ENCODE data around the gene OSBPL7.
A peak's percentile ranks its signal among the peaks of the same experiment; 100 is the strongest.

OSBPL7 gene

DNA sequence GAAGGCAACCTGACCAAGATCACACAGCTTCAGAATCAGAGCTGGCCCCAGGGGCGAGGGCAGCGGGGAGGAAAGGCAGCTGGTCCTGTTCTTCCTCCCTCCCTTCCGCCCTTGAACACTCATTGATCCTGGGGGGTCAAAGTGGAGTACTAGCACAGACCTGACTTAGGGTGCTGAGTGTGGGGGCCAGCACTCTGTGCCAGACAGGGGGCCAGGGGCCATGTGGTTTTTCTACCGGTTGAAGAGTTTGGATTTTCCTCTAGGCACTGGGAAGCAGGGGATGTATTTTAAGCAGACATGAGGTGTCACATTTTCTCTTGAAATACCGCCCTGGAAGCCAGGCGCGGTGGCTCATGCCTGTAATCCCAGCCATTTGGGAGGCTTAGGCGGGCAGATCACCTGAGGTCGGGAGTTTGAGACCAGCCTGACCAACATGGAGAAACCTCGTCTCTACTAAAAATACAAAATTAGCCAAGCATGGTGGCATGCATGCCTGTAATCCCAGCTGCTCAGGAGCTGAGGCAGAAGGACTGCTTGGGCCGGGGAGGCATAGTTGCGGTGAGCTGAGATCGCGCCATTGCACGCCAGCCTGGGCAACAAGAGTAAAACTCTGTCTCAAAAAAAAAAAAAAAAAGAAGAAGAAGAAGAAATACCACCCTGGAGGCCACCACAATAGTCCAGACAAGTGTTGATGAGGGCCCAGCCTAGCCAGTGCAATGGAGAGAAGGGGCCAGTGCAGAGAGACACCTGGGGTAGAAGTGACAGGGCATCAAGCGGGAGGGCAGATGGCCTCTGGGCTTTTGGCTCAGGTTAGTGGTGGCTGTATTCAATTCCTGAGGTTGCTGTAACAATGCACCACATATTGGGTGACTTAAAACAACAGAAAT, 15.3 kb downstream of the OSBPL7 start:
- TF ChIP-seq JUND (IDR thresholded peaks at IDR 0.05; ENCODE audit: low read depth): no peak
- in situ Hi-C loops (cut with HindIII; ENCODE audit: low pct_unique_long_range_greater_than_20kb, low sequenced_read_pairs): no loop called here
- DNase-seq (ENCODE audit: low read depth in 1 of 2, low spot score in 1 of 2): no peak

DNA sequence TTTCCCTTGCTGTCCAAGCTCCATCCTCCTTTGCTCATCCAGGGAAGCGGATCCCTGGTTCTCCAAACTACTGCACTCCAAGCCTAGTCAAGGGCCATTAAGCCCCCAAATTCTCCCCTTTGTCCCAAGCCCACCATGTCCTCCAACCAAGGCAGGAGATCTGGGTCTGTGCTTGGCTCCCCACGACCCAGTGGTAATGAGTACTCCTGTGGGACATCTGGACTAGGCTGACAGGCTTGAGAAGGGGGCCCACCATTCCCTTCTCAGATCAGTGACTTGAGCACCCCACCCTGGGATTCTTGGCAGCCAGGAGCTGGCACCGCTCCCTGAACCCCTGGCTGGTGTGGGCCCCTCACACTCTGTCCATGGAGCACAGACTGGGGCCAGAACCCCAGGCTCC, 17.1 kb downstream of the OSBPL7 start:
- DNase-seq (ENCODE audit: low read depth in 1 of 2, low spot score in 1 of 2): no peak
- TF ChIP-seq JUND (IDR thresholded peaks at IDR 0.05; ENCODE audit: low read depth): no peak
- in situ Hi-C loops (cut with HindIII; ENCODE audit: low pct_unique_long_range_greater_than_20kb, low sequenced_read_pairs): no loop called here

DNA sequence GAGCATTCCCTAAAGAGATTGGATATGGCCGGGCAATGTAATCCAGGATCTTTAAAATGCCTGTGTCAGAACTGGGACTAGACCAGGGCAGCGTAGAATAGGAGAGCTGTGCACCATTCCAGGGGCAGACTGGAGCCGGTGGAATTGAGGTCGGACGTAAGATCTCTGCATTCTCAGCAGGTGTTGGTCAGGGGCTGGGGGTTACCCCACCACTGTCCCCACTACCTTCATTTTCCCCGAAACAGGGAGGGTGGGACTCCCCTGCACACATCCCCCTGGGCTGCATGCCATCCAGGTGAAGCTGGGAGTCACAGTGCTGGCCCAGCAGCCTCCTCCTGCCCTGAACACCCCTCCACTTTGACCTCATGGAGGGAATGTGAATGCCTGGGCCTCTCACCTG, 17.8 kb downstream of the OSBPL7 start:
- no peak for DNase-seq (ENCODE audit: low read depth in 1 of 2, low spot score in 1 of 2)
- in situ Hi-C loops (cut with HindIII; ENCODE audit: low pct_unique_long_range_greater_than_20kb, low sequenced_read_pairs): no loop called here
- no peak for TF ChIP-seq JUND (IDR thresholded peaks at IDR 0.05; ENCODE audit: low read depth)

DNA sequence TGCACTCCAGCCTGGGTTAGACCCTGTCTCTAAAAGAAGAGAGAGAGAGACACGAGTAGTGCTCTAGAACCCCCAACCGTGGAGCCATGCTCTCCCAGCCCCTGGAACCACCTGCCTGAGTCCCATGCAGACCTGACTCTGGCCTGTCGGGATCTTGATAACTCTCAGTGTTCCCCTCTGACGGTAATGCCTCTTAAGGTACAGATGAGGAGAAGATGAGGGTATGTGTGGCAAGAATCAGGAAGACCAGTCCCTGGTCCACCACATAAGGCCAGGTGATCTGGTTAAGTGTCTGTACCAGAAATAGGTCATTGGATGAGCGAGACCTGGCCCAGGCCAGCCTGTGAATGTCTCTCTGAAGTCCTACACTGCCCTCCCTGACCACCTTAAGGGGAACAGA, 18.4 kb downstream of the OSBPL7 start:
- DNase-seq (ENCODE audit: low read depth in 1 of 2, low spot score in 1 of 2): no peak
- in situ Hi-C loops (cut with HindIII; ENCODE audit: low pct_unique_long_range_greater_than_20kb, low sequenced_read_pairs): no loop called here

DNA sequence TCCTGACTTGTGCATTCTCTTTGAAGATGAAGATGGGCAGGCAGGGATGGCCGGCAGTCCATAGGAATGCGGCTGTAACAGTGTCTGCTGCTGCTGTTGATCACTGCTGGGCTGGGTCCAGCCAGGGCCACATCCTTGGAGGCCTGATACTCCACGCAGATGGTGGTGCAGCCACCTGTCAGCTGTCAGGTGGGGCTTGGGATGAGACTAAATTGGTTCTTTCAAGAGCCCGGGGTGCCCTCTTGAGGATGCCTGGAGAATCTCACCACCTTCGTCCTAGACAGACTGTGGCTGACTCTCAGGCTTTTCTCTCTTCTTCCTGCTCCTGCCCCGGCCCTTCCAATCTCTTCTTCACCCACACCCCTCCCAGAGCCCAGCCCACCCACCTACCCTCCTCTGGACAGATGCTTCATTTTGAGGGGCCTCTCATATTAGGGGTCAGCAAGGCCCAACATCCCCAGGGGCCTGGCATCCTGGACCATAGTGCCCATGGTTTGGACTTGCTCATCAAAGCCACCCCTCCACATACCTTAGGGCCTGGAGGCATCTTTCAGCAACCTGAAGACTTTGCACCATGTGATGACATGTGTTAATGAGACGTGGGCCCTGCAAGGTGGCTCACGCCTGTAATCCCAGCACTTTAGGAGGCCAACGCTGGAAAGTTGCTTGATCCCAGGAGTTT, 19.1 kb downstream of the OSBPL7 start:
- no peak for TF ChIP-seq JUND (IDR thresholded peaks at IDR 0.05; ENCODE audit: low read depth)
- peak; percentile 83 to 92 for DNase-seq (ENCODE audit: low read depth in 1 of 2, low spot score in 1 of 2)
- in situ Hi-C loops (cut with HindIII; ENCODE audit: low pct_unique_long_range_greater_than_20kb, low sequenced_read_pairs): no loop called here

More for the DNA sequence above, 18.4 kb downstream of the OSBPL7 start:
- no peak for TF ChIP-seq JUND (IDR thresholded peaks at IDR 0.05; ENCODE audit: low read depth)

DNA sequence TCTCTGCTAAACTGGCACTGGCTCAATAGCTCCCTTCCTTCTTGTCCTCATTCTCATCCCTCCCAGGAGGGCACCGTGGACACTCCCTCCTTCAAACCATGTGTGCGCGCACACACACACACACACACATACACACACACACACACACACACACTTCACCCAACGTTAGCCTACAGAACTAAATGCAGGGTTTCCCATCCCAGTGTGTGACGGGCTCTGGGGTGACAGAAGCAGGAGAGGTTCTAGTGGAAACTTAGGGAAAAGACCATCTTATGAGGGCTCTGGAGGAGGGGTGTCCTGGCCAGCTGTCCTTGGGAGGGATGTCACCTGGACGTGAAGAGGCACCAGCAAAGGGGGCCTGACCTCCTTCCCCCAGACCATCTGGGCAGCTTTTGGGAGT, 19.7 kb downstream of the OSBPL7 start:
- in situ Hi-C loops (cut with HindIII; ENCODE audit: low pct_unique_long_range_greater_than_20kb, low sequenced_read_pairs): no loop called here
- no peak for TF ChIP-seq JUND (IDR thresholded peaks at IDR 0.05; ENCODE audit: low read depth)
- DNase-seq (ENCODE audit: low read depth in 1 of 2, low spot score in 1 of 2): no peak

DNA sequence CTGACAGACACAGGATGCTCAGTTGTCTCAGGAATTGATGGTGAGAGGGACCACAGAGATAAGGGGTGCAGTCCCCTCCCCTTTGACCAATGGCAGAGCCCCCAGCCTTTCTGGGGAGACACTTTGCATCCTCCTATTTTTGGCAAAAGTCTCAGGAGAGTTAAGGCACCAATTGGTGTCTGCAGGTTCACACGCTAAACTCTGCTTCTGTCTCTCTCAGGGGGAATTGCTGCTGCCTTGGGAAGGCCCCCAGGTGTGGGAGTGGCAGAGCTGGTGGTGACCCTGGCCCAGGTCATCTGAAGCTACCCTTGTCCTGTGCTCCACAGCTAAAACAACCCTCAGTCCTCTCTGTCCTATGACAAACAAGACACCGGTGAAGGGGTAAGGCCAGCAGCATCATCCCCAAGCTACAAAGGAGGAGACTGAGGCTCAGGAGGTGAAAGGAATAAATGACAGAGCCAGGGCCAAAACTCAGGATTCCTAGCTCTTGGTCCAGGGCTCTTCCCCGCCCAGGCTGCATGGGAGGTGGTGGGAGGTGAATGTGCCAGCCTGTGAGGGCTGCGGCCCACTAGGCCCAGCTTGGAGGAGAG, 20.3 kb downstream of the OSBPL7 start:
- in situ Hi-C loops (cut with HindIII; ENCODE audit: low pct_unique_long_range_greater_than_20kb, low sequenced_read_pairs): no loop called here
- TF ChIP-seq JUND (IDR thresholded peaks at IDR 0.05; ENCODE audit: low read depth): no peak
- DNase-seq (ENCODE audit: low read depth in 1 of 2, low spot score in 1 of 2): no peak

DNA sequence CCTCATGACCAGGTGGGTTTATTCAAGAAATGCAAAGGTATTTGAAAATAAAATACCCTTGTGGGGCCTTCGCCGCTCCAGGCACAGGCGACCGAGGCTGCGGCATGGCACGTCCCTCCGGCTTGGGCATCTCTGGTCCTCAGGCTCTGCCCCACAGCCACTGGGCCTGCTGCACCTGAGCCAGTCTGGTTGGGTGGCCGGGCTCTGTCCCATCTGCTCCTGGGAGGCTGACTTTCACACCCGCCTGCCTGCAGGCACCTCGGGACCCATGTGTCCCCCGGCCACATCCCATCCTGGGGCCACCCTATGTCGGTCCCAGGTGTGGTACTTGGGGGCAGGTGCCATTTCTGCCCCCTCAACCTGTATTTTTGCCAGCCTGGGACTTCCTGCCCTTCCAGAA, 20.9 kb downstream of the OSBPL7 start:
- in situ Hi-C loops (cut with HindIII; ENCODE audit: low pct_unique_long_range_greater_than_20kb, low sequenced_read_pairs): no loop called here
- DNase-seq (ENCODE audit: low read depth in 1 of 2, low spot score in 1 of 2): no peak
- TF ChIP-seq JUND (IDR thresholded peaks at IDR 0.05; ENCODE audit: low read depth): no peak

DNA sequence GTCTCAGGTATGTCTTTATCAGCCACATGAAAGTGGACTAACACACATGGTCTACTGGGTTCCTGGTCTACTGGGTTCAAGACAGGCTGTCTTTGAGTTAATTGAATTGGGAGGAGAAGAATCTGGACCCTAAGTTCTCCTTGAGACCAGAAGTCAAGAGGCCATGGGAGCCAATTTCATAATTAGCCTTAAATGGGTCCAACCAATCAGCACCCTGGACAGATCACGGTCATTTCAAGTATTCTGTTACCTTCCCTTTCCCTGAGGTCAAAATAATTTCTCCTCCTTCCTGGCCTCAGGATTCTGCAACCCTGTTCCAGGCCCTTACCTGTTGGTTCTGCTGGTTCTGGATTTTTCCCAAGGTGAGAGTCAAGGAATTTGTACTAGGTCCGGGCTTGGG, 23.8 kb downstream of the OSBPL7 start:
- in situ Hi-C loops (cut with HindIII; ENCODE audit: low pct_unique_long_range_greater_than_20kb, low sequenced_read_pairs): no loop called here
- TF ChIP-seq JUND (IDR thresholded peaks at IDR 0.05; ENCODE audit: low read depth): no peak
- peak in 1 of 2 experiments; percentile 65 for DNase-seq (ENCODE audit: low read depth in 1 of 2, low spot score in 1 of 2)

DNA sequence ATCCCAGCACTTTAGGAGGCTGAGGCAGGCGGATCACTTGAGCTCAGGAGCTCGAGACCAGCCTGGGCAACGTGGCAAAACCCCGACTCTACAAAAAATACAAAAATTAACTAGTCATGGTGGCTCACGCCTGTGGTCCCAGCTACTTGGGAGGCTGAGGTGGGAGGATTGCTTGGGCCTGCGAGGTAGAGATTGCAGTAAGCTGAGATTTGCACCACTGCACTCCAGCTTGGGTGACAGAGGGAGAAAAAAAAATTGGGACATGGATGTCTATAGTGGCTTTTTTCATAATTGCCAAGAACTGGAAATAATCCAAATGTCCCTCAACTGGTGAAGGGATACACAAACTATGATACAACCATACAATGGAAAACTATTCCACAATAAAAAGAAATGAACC, 28.6 kb downstream of the OSBPL7 start:
- DNase-seq (ENCODE audit: low read depth in 1 of 2, low spot score in 1 of 2): no peak
- in situ Hi-C loops (cut with HindIII; ENCODE audit: low pct_unique_long_range_greater_than_20kb, low sequenced_read_pairs): no loop called here

DNA sequence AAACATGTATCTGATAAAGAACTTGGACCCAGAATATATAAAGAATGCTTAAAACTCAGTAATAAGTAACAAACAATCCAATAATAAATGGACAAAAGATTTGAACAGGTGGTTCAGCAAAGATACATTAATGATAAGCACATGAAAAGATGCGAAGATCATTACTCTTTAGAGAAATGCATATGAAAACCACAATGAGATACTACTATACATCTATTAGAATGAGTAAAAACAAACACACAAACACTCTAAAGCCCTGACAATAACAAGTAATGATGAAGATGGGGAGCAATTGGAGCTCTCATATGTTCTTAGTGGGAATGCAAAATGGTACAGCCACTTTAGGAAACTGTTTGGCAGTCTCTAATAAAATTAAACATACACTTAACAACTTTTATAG, 29.1 kb downstream of the OSBPL7 start:
- DNase-seq (ENCODE audit: low read depth in 1 of 2, low spot score in 1 of 2): no peak
- in situ Hi-C loops (cut with HindIII; ENCODE audit: low pct_unique_long_range_greater_than_20kb, low sequenced_read_pairs): no loop called here
- no peak for TF ChIP-seq JUND (IDR thresholded peaks at IDR 0.05; ENCODE audit: low read depth)

More for the DNA sequence above, 28.6 kb downstream of the OSBPL7 start:
- TF ChIP-seq JUND (IDR thresholded peaks at IDR 0.05; ENCODE audit: low read depth): no peak

DNA sequence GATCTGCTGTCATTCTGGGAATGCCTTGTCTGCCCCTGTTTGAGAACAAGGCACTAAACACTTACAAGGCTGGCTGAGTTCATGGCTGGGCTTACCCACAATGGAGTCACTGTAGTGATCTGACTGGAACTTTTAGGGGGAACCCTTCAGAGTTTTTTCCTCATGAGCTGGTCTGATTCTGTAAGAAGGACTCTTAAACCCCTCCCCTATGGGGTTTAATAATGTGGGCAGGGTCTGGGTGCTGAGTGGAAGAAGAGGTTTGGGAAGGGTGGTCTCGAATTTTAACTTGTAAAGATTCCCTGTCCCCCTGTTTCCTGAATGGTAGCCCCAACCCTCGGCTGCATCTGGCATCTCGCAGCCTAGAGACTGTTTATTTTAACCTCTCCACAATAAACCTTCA, 30.6 kb downstream of the OSBPL7 start:
- DNase-seq (ENCODE audit: low read depth in 1 of 2, low spot score in 1 of 2): no peak
- TF ChIP-seq JUND (IDR thresholded peaks at IDR 0.05; ENCODE audit: low read depth): no peak
- in situ Hi-C loops (cut with HindIII; ENCODE audit: low pct_unique_long_range_greater_than_20kb, low sequenced_read_pairs): no loop called here
